HepG2 (cell line): ENCODE measurements around the gene SLC34A3. TPM values are rescaled to one million over a fixed set of nuclear protein-coding genes. Genes with fewer than 3 reads are reported as not detected.

Experiments used
- EEA1 ChIP-seq: sonication (generic); formaldehyde crosslinking; IDR thresholded peaks from 2 replicates; pipeline ENCODE4 v1.5.1; 2020; ENCODE audit warnings: mild to moderate bottlenecking, missing genetic modification reagents, borderline replicate concordance
- ERF ChIP-seq: IDR thresholded peaks from 2 replicates; pipeline ENCODE4 v1.6.1; 2018; ENCODE audit warnings: missing biosample characterization, missing genetic modification reagents
- GABPB1 ChIP-seq: IDR thresholded peaks from 2 replicates; pipeline ENCODE4 v1.6.1; 2016; ENCODE audit warnings: mild to moderate bottlenecking, missing genetic modification reagents, moderate library complexity, missing compliant biosample characterization
- GATAD1 ChIP-seq: IDR thresholded peaks from 2 replicates; pipeline ENCODE4 v1.6.1; 2016; ENCODE audit warnings: missing genetic modification reagents, missing compliant biosample characterization
- HOMEZ ChIP-seq: IDR thresholded peaks from 2 replicates; pipeline ENCODE4 v1.6.1; 2016; ENCODE audit warnings: low read depth
- KDM2A ChIP-seq: sonication (generic); formaldehyde crosslinking; IDR thresholded peaks from 2 replicates; pipeline ENCODE4 v1.4.0; 2020; ENCODE audit warnings: low read depth, missing genetic modification reagents, borderline replicate concordance
- KMT2B ChIP-seq: IDR thresholded peaks from 2 replicates; pipeline ENCODE4 v1.6.1; 2016; ENCODE audit warnings: missing genetic modification reagents, missing compliant biosample characterization
- MAZ ChIP-seq, 2 experiments: sonication (generic) in 1 of 2; formaldehyde crosslinking in 1 of 2; IDR thresholded peaks; 2 replicates each; pipeline versions ENCODE4 v1.5.0 to v1.6.1; 2012 to 2020; ENCODE audit warnings: low read depth in 2 of 2, mild to moderate bottlenecking in 2 of 2, borderline replicate concordance in 1 of 2, improper control_type of control experiment in 1 of 2, low read length in 1 of 2, missing genetic modification reagents in 1 of 2, moderate library complexity in 1 of 2
- MYC ChIP-seq: sonication (generic); formaldehyde crosslinking; IDR thresholded peaks from 2 replicates; pipeline ENCODE4 v1.9.0; 2021; ENCODE audit warnings: missing genetic modification reagents, borderline replicate concordance
- PAXIP1 ChIP-seq: sonication (generic); formaldehyde crosslinking; conservative IDR thresholded peaks from 2 replicates; pipeline ENCODE4 v1.4.0; 2020; ENCODE audit warnings: mild to moderate bottlenecking, missing genetic modification reagents, moderate library complexity
- RFXAP ChIP-seq: sonication (generic); formaldehyde crosslinking; IDR thresholded peaks from 2 replicates; pipeline ENCODE4 v1.4.0; 2020; ENCODE audit warnings: missing genetic modification reagents, borderline replicate concordance
- SIX1 ChIP-seq: sonication (generic); formaldehyde crosslinking; IDR thresholded peaks from 2 replicates; pipeline ENCODE4 v1.4.0; 2020; ENCODE audit warnings: missing genetic modification reagents, borderline replicate concordance
- SNAPC2 ChIP-seq: sonication (generic); formaldehyde crosslinking; IDR thresholded peaks from 2 replicates; pipeline ENCODE4 v1.8.1; 2022; ENCODE audit warnings: mild to moderate bottlenecking, missing genetic modification reagents
- SP5 ChIP-seq: IDR thresholded peaks from 2 replicates; pipeline ENCODE4 v1.6.1; 2016; ENCODE audit warnings: low read depth, borderline replicate concordance
- ZBTB7B ChIP-seq: sonication (generic); formaldehyde crosslinking; IDR thresholded peaks from 2 replicates; pipeline ENCODE4 v1.4.0; 2020; ENCODE audit warnings: missing genetic modification reagents
- ZNF263 ChIP-seq: sonication (generic); formaldehyde crosslinking; IDR thresholded peaks from 2 replicates; pipeline ENCODE4 v1.4.0; 2020; ENCODE audit warnings: missing genetic modification reagents
- ZNF274 ChIP-seq: sonication (generic); formaldehyde crosslinking; IDR thresholded peaks from 2 replicates; pipeline ENCODE4 v1.5.1; 2020; ENCODE audit warnings: mild to moderate bottlenecking, missing genetic modification reagents
- ZNF44 ChIP-seq: sonication (generic); formaldehyde crosslinking; IDR thresholded peaks from 2 replicates; pipeline ENCODE4 v1.5.1; 2020; ENCODE audit warnings: mild to moderate bottlenecking, missing genetic modification reagents
- ZNF616 ChIP-seq: sonication (generic); formaldehyde crosslinking; IDR thresholded peaks from 2 replicates; pipeline ENCODE4 v1.5.0; 2020; ENCODE audit warnings: low read depth, mild to moderate bottlenecking, missing genetic modification reagents
- polyA plus RNA-seq, 8 experiments: library from polyadenylated mRNA; depleted of rRNA in 3 of 8; stranded (reverse) in 7 of 8; unstranded in 1 of 8; fragments of >200 nt; fragmentation: Illumina TruSeq in 4 of 8; extraction: Trizol in 4 of 8; gene quantifications; 2 replicates each; pipeline versions ENCODE4 v1.2.1 to v1.2.3, GENCODE V29; 2011 to 2016; ENCODE audit warnings: low read depth in 4 of 8, missing spikeins in 1 of 8, mixed read lengths in 1 of 8; ENCODE audit not compliant: insufficient read depth in 1 of 8
- total RNA-seq, 5 experiments: library from RNA; depleted of rRNA; stranded (reverse); fragments of >200 nt; fragmentation: Illumina TruSeq; extraction: Trizol; gene quantifications; 2 replicates each; pipeline ENCODE4 v1.2.3, GENCODE V29; 2016; ENCODE audit warnings: low read depth in 1 of 5
- TF ChIP-seq, protein P1 (sequence below): sonication (generic); formaldehyde crosslinking; IDR thresholded peaks from 2 replicates; pipeline ENCODE4 v1.5.0; 2020; ENCODE audit warnings: mild to moderate bottlenecking, low read depth, missing genetic modification reagents, borderline replicate concordance
- TF ChIP-seq, protein P2 (sequence below): sonication (generic); formaldehyde crosslinking; IDR thresholded peaks from 2 replicates; pipeline ENCODE4 v1.4.0; 2020; ENCODE audit warnings: mild to moderate bottlenecking, missing genetic modification reagents

Gene SLC34A3
- total and polyA plus RNA-seq, 2 of the 13 experiments (the other 11 are each of a cell fraction or from before 2014, with no cell fraction given) = 0.07 to 1.0 TPM

DNA sequence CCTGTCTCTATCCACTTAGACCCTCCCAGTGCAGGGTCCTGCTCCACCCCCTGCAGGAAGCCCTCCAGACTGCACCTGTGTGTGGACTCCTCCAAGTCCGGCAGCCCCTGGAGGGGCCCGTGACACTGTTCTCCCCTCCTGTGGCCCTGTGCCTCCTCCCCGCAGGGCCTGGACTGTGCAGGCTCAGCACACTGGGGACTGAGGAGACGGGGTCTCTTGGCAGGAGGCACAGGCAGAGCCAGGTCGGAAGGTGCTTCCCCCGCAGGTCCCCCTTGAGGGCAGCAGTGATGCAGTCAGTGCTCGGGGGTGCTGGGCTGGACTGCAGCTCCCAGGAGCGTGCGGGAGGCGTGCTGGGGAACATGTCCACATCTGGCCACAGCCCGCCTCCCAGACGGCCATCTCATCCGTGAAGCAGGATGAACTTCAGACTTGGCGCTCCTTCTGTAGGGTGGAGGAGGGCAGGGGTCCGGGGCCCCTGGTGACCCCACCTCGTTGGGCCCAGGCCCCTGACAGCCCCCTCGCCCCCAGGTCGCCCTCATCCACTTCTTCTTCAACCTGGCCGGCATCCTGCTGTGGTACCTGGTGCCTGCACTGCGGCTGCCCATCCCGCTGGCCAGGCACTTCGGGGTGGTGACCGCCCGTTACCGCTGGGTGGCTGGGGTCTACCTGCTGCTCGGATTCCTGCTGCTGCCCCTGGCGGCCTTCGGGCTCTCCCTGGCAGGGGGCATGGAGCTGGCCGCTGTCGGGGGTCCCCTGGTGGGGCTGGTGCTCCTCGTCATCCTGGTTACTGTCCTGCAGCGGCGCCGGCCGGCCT, 4.9 kb downstream of the SLC34A3 start (continued):
- TF ChIP-seq HOMEZ (CRISPR knock-in tag) (no peak), KDM2A (CRISPR knock-in tag) (peak; percentile 68), GATAD1 (peak; percentile 66; the same call in 1 of the 2 replicates), EEA1 (CRISPR knock-in tag) (no peak), GABPB1 (CRISPR knock-in tag) (peak; percentile 44), ZNF44 (CRISPR knock-in tag) (0 out of 2 replicates have a peak, but pooled peaks have one; percentile 35), SP5 (CRISPR knock-in tag) (peak; percentile 28; the same call in 1 of the 2 replicates), MYC (CRISPR knock-in tag) (peak; percentile 73), SIX1 (CRISPR knock-in tag) (no peak), ZBTB7B (CRISPR knock-in tag) (peak; percentile 62), ERF (CRISPR knock-in tag) (peak; percentile 48; the same call in 1 of the 2 replicates), ZNF616 (0 out of 2 replicates have a peak, but pooled peaks have one; percentile 38), MAZ (IDR thresholded peaks at IDR 0.05; ENCODE audit: borderline replicate concordance, low read depth, low read length) (no peak), MAZ (CRISPR knock-in tag; IDR thresholded peaks at IDR 0.05; ENCODE audit: low read depth) (peak; percentile 64), PAXIP1 (peak; percentile 28; the same call in 1 of the 2 replicates), ZNF274 (CRISPR knock-in tag) (peak; percentile 85; the same call in 1 of the 2 replicates), SNAPC2 (CRISPR knock-in tag) (peak; percentile 73; the same call in 1 of the 2 replicates), ZNF263 (CRISPR knock-in tag) (no peak; the same call in 1 of the 2 replicates), RFXAP (CRISPR knock-in tag) (no peak), KMT2B (CRISPR knock-in tag) (0 out of 2 replicates have a peak, but pooled peaks have one; percentile 9)
- TF ChIP-seq, protein P1, sequence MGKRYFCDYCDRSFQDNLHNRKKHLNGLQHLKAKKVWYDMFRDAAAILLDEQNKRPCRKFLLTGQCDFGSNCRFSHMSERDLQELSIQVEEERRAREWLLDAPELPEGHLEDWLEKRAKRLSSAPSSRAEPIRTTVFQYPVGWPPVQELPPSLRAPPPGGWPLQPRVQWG (CRISPR knock-in tag) = no peak
- TF ChIP-seq, protein P2, sequence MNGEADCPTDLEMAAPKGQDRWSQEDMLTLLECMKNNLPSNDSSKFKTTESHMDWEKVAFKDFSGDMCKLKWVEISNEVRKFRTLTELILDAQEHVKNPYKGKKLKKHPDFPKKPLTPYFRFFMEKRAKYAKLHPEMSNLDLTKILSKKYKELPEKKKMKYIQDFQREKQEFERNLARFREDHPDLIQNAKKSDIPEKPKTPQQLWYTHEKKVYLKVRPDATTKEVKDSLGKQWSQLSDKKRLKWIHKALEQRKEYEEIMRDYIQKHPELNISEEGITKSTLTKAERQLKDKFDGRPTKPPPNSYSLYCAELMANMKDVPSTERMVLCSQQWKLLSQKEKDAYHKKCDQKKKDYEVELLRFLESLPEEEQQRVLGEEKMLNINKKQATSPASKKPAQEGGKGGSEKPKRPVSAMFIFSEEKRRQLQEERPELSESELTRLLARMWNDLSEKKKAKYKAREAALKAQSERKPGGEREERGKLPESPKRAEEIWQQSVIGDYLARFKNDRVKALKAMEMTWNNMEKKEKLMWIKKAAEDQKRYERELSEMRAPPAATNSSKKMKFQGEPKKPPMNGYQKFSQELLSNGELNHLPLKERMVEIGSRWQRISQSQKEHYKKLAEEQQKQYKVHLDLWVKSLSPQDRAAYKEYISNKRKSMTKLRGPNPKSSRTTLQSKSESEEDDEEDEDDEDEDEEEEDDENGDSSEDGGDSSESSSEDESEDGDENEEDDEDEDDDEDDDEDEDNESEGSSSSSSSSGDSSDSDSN (CRISPR knock-in tag) = 0 out of 2 replicates have a peak, but pooled peaks have one; percentile 60
